MCF 10A (cell line): ENCODE results near the gene FGF19. TPM values are rescaled to one million over a fixed set of nuclear protein-coding genes. Genes with fewer than 3 reads are reported as not detected.
A peak's percentile ranks its signal among the peaks of the same experiment; 100 is the strongest.

ENCODE experiments used
- BruUV-seq: library from RNA; stranded (reverse); fragments of 400-500 nt; replicated peaks from 2 replicates; lab custom pipeline; 2021; lab: Mats Ljungman, UMichigan
- CTCF ChIA-PET: fragments of 300-600 bp; sonication (Branson Sonifier 250); formaldehyde crosslinking; extraction: SDS; loops from one replicate; lab custom pipeline; 2021; ENCODE audit warnings: antibody characterized with exemption, inconsistent platforms; lab: Yijun Ruan, JAX
- POLR2A ChIA-PET: fragments of 300-600, 350-650 bp; sonication (Branson Sonifier 250); formaldehyde crosslinking; extraction: SDS; loops from one replicate; lab custom pipeline; 2020; ENCODE audit warnings: antibody characterized with exemption, inconsistent platforms; lab: Yijun Ruan, JAX
- DNase-seq: peaks from one replicate; pipeline ENCODE4 v3.0.0-alpha.2; 2018; ENCODE audit not compliant: unreplicated experiment
- H3K27ac Mint-ChIP-seq: one replicate; pipeline ENCODE4 v1.8.0; 2022; ENCODE audit warnings: mild to moderate bottlenecking, low read depth, mixed read lengths; ENCODE audit not compliant: unreplicated experiment
- H3K27me3 Mint-ChIP-seq: one replicate; pipeline ENCODE4 v1.8.0; 2022; ENCODE audit warnings: mixed read lengths; ENCODE audit not compliant: insufficient read depth, unreplicated experiment
- H3K36me3 Mint-ChIP-seq: one replicate; pipeline ENCODE4 v1.8.0; 2022; ENCODE audit warnings: mild to moderate bottlenecking, moderate library complexity, mixed read lengths; ENCODE audit not compliant: insufficient read depth, unreplicated experiment
- H3K4me1 Mint-ChIP-seq: one replicate; pipeline ENCODE4 v1.8.0; 2022; ENCODE audit warnings: mixed read lengths; ENCODE audit not compliant: insufficient read depth, unreplicated experiment
- H3K4me3 Mint-ChIP-seq: one replicate; pipeline ENCODE4 v1.8.0; 2022; ENCODE audit warnings: mild to moderate bottlenecking, moderate library complexity, mixed read lengths; ENCODE audit not compliant: unreplicated experiment
- H3K9me3 Mint-ChIP-seq: one replicate; pipeline ENCODE4 v1.8.0; 2022; ENCODE audit warnings: mixed read lengths; ENCODE audit not compliant: unreplicated experiment
- intact Hi-C: fragments of 100-400 bp; cut with micrococcal nuclease; formaldehyde crosslinking; loops from 2 replicates; pipeline ENCODE4 v1.14.1; 2022
- total RNA-seq: library from RNA; stranded (reverse); gene quantifications from 2 replicates; pipeline ENCODE4 v1.2.3, GENCODE V29; 2022
- TF ChIP-seq, protein P1 (sequence below): fragments of 200-600 bp; IDR thresholded peaks from one replicate; pipeline ENCODE4 v1.8.0; 2022; ENCODE audit warnings: antibody characterized with exemption, mild to moderate bottlenecking; ENCODE audit not compliant: unreplicated experiment

FGF19 gene
- total RNA-seq, 1 experiment from 2014 or later, result not detected

DNA sequence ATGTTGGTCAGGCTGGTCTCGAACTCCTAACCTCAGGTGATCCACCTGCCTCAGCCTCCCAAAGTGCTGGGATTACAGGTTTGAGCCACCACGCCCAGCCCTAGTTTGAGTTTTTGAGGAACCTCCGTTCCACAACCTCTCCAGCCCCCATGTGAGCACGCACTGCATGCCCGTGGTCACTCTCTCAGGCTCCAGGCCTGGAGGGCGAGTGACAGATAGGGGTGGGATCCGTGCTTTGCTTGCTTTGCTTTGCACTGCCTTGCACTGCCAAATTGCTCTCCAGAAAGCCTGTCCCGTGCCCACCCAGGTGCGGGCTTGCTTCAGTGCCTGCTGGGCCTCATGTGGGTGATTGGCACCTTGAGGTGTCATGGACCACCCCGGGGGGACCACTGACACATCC is 41.4 kb upstream of the FGF19 start:
- Mint-ChIP-seq H3K36me3 (peaks cover 7% of the 10 kb centered on the region), H3K4me3 (no peak overlapping the region), H3K9me3 (no peaks in the 10 kb centered on the region), H3K27ac (no peak overlapping the region), H3K27me3 (peaks cover 34% of the 10 kb centered on the region), H3K4me1 (peaks cover 6% of the 10 kb centered on the region)
- intact Hi-C loops, result no loop called here
- DNase-seq, result no peak
- POLR2A ChIA-PET, result no interaction called here
- TF ChIP-seq, protein P1, sequence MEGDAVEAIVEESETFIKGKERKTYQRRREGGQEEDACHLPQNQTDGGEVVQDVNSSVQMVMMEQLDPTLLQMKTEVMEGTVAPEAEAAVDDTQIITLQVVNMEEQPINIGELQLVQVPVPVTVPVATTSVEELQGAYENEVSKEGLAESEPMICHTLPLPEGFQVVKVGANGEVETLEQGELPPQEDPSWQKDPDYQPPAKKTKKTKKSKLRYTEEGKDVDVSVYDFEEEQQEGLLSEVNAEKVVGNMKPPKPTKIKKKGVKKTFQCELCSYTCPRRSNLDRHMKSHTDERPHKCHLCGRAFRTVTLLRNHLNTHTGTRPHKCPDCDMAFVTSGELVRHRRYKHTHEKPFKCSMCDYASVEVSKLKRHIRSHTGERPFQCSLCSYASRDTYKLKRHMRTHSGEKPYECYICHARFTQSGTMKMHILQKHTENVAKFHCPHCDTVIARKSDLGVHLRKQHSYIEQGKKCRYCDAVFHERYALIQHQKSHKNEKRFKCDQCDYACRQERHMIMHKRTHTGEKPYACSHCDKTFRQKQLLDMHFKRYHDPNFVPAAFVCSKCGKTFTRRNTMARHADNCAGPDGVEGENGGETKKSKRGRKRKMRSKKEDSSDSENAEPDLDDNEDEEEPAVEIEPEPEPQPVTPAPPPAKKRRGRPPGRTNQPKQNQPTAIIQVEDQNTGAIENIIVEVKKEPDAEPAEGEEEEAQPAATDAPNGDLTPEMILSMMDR, result no peak
- no TSS peak for BruUV-seq
- CTCF ChIA-PET, result no interaction called here

DNA sequence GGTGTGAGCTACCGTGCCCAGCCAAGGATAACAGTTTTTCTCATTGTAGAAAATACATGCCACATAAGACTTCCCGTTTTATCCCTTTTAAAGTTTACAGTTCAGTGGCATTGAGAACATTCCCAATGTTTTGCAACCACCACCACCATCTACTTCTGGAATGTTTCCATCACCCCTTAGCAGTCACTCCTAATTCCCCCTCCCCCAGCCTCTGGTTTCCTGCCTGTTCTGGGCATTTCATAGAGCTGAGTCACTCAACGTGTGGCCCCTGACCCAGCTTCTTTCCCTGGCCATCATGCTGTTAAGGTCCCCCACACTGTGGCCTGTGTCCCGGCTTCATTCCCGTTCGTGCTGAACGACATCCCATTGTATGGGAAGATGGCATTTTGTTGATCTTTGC is 40.6 kb upstream of the FGF19 start:
- Mint-ChIP-seq H3K9me3 (peaks cover 3% of the 10 kb centered on the region), H3K36me3 (peaks cover 7% of the 10 kb centered on the region), H3K4me1 (peaks cover 6% of the 10 kb centered on the region), H3K27me3 (peaks cover 32% of the 10 kb centered on the region), H3K4me3 (no peak overlapping the region), H3K27ac (no peak overlapping the region)
- no TSS peak for BruUV-seq
- POLR2A ChIA-PET, result no interaction called here
- TF ChIP-seq, protein P1, result no peak
- intact Hi-C loops, result no loop called here
- CTCF ChIA-PET, result interaction anchor here (1.2 kb wide), 1 partner anchor 98 kb away, joined by 3 read pairs; no protein-coding TSS in a partner anchor
- DNase-seq, result peak; percentile 60

DNA sequence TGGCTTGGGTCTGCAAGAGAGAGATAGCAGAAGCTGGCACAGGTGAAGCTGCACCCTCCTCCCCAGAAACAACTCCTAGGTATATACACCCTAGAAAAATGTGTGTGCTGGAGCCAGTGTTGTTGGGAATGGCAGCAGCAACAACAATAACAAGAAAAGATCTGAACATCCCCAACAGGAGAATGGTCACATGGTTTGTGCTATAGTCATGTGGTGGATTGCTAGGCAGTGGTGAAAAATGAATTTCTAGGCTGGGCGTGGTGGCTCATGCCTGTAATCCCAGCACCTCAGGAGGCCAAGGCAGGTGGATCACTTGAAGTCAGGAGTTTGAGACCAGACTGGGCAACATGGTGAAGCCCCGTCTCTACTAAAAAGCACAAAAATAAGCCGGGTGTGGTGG is 31.0 kb upstream of the FGF19 start:
- intact Hi-C loops, result no loop called here
- TF ChIP-seq, protein P1, result no peak
- H3K27ac Mint-ChIP-seq, result no peak overlapping the region
- CTCF ChIA-PET, result no interaction called here
- no peaks in the 10 kb centered on the region for H3K4me1 Mint-ChIP-seq
- BruUV-seq, result no TSS peak
- H3K9me3 Mint-ChIP-seq, result peaks cover 13% of the 10 kb centered on the region
- no peak for DNase-seq
- POLR2A ChIA-PET, result no interaction called here
- no peaks in the 10 kb centered on the region for H3K36me3 Mint-ChIP-seq
- peaks cover 43% of the 10 kb centered on the region for H3K27me3 Mint-ChIP-seq
- H3K4me3 Mint-ChIP-seq, result no peak overlapping the region

DNA sequence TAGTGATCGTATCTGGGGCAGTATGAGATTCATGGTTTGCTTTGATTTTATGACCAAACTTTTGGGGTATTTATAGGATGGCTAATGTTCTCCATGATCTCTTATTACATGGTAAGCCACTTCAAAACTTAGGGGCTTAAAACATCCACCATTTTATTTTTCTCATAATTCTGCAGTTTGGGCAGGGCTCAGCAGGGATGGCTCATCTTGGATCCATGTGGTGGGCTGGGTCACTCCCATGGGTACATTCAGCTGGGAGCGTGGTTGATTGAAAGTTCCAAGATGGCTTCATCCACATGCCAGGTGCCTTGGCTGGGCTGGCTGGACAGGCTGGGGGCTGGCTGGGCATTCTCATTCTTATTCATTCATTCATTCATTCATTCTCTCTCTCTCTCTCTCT is 30.5 kb upstream of the FGF19 start:
- CTCF ChIA-PET, result no interaction called here
- Mint-ChIP-seq H3K36me3 (no peaks in the 10 kb centered on the region), H3K27me3 (peaks cover 47% of the 10 kb centered on the region), H3K9me3 (peaks cover 10% of the 10 kb centered on the region), H3K4me3 (no peak overlapping the region), H3K27ac (no peak overlapping the region), H3K4me1 (no peaks in the 10 kb centered on the region)
- no TSS peak for BruUV-seq
- intact Hi-C loops, result no loop called here
- TF ChIP-seq, protein P1, result no peak
- DNase-seq, result no peak
- POLR2A ChIA-PET, result no interaction called here
